ENCODE data around the gene RBM33.

The RBM33 gene

DNA sequence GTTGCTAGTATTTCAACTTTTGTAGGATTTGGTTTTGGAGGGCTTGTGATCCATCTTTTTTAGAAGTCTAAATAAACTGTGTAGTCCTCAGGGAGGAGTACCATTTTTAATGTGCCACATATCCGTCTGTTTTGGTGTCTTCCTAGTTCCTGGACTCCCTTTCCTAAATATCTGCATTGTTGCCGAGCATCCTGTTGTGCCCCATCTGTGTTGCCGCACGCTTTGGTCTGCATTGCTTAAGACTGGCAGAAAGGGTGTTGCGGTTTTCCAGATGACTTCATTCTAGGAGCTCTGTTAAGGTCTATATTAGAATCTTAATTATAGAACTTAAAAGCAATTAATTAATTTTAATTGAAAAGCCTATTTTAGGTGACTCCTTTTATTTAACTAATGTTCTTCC lies 49.4 kb downstream of the RBM33 start:
- no peak for DNase-seq

DNA sequence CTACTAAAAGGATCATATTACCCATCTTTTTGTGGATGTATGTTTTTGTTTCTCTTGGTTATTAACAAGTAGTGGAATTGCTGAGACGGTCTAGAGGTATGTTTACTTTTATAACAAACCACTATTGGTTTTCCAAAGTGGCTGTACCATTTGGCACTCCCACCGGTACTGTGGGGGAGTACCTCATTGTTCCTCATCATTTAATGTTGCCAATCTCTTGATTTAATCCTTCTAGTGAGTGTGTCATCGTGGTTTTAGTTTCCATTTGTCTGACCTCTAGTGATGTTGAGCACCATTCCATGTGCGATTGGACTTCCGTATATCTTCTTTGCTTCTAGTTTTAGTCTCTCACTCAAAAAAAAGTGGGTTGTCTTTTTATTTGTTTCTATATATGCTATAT lies 50.4 kb downstream of the RBM33 start:
- no peak for DNase-seq

- DNase-seq, result no peak
Observed at GRCh38 chr7:155696747-155697146, 52.3 kb downstream of the RBM33 start.

GRCh38 chr7:155698633-155699032 lies 54.2 kb downstream of the RBM33 start:
- no peak for DNase-seq

- DNase-seq, result no peak
Observed at GRCh38 chr7:155699180-155699579, 54.7 kb downstream of the RBM33 start.

DNA sequence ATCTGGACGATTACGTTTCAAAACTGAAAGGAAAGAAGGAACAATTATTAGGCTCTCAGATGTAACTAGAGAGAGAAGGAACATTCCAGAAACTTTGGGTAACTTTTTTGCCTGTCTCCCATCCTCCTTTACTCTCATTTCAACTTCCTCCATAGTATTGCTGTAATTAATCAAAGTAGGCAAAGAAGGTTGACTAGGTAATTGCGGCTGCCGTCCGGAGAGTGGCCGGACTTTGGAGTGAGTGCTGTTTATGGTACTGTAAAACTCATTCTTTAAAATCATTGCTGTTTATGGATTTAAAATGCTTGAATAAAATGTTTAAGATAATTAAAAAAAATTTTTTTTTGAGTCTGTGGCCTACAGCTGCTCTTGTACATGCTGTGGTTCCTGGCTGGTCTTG lies 56.4 kb downstream of the RBM33 start:
- DNase-seq, result no peak

DNA sequence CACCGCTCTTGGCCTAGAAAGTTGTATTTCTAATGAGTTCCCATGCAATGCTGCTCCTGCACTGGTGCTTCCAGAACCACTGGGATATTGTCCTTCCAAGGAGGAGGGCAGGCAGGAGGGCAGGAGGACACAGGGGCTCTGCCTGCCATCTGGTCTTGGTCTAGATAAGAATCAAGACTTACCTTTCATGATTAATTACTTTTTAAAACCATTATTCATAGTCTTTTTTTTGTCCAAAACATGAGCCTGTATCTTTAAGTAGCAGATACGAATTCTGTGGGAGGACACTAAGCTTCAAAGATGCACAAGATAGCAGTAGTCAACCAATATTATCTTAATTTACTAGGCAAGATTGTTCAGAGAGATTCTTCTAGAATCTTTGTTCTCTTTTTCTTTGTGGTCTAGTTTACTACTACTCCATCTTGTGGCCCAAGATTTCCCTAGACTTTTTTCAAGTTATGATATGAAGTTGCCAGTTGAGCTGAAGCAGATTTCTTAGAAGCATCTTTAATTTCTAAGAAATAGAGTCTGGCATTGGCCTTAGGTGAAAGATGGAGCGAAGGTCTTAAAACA lies 57.6 kb downstream of the RBM33 start:
- DNase-seq, result no peak

DNA sequence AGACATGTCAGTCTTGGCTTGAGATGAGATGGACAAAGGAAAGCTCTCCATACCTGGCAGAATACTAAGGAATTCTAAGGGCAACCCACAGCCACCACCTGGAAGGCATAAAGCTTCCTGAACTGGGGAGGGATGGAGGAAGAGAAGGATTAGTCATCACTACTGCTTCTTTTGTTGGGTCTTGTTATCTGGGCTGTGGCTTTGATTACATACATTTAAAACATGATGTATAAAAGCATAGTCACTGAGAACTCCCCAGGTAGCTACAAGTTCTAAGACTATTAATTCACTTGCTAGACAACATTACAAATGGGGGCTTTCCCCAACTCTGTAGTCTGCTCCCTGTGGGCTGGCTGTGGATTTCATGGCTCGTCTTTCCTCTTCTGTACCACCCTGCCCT lies 58.2 kb downstream of the RBM33 start:
- DNase-seq, result no peak

- no peak for DNase-seq
Observed at GRCh38 chr7:155705623-155706360, 61.3 kb downstream of the RBM33 start.

DNA sequence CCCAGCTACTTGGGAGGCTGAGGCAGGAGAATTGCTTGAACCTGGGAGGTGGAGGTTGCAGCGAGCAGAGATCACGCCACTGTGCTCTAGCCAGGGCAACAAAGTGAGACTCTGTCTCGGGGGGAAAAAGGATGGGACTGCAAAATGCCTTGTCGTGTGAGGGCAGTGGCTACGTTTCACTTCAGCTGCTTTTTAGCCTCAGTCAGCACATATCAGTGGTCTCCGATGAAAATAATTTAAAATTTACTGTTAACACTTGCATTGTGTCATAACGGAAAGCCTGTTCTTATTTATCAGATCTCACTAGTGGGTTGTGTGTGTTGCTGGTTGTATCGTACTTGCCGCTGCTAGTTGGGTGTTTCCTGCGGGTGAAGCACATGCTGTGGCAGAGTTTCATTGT lies 61.9 kb downstream of the RBM33 start:
- no peak for DNase-seq

- DNase-seq, result no peak
Observed at GRCh38 chr7:155709453-155709852, 65.0 kb downstream of the RBM33 start.

- DNase-seq, result no peak
Observed at GRCh38 chr7:155710031-155710430, 65.6 kb downstream of the RBM33 start.

GRCh38 chr7:155710530-155710929 lies 66.1 kb downstream of the RBM33 start:
- DNase-seq, result no peak

GRCh38 chr7:155711081-155711480 lies 66.6 kb downstream of the RBM33 start:
- DNase-seq, result no peak

DNA sequence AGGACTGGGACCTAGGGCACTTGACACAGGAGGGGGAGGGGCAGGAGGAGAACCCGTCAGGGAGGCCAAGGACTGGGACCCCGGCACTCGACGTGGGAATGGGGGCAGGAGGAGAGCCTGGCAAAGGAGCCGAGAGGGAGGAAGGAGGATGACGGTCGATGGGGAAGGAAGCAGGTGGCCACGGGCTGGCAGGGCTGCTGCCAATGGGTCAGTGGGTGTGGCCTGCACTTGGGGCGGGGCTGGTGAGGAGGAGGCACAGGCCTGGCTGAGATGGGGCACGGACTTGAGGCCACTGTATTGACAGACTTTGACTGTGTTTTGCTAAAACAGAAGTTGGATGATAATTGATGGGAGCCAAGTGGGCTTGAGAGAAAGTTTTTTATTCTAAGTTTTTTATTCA lies 68.9 kb downstream of the RBM33 start:
- no peak for DNase-seq

DNA sequence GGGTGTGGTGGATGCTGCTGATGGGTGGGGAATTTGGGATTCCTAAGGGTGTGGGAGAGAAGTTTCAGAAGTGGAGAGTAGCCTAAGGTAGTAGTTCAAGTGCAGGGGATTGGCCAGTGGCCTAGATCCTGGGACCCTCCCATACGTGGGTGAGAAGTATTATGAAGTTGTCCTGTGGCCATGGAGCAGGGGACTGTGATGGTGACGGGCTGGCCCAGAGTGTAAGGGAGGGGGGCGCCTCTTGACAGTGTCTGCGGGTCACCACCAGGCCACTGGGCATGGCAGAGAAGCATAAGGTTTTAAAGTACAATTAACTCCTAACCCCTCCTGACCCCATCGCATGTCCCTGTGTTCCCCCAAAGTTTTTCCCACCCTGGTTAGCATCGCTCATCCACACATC lies 70.2 kb downstream of the RBM33 start:
- DNase-seq, result no peak

GRCh38 chr7:155715111-155715805 lies 70.8 kb downstream of the RBM33 start:
- DNase-seq, result no peak

DNA sequence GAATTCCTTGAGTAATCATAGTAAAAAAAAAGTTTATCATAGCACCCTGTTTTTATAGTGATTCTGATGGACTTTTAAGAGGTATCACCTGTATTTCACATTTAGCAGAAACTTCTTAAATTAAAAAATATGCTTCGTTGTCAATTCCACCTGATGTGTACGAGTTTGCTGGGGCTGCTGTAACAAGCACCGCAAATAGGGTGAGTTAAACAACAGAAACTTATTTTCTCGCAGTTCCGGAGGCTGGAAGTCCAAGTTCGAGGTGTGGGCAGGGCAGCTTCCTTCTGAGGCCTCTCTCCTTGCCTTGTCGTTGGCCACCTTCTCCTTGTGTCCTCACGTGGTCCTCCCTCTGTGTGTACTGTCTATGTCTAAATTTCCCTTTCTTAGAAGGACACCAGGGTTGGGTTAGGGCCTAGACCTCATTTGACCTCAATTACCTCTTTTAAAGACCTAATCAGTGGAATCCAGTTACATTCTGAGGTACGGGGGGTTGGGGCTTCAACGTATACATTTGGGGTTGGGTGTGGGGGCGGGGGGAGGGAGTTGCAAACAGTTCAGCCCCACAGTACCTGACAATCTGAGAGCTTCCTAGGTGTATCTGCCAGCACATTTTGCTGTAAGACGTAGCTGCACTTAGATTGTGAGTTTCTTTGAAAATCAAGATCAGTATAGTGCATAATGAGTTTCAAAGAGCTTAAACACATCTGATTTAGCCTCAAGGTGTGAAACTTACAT lies 72.7 kb downstream of the RBM33 start:
- DNase-seq, result no peak

DNA sequence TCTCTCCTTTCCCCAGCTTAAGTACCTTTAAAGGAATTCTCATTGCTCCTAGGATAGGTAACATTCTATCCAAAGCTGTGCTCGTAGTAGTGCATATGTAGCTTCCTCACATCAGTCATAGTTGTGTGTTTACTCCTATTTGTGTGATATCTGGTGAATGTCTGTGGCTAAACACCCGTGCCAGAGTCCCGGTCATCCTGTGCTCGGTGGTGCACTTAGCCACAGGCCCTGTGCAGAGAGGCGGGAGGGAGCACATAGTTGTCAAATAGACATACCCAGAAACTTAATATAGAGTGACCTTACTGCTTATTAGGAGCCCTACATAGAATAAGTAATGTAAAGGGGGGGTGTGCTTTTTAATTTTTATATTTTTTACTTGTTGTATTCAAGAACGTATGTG lies 76.6 kb downstream of the RBM33 start:
- no peak for DNase-seq

- no peak for DNase-seq
Observed at GRCh38 chr7:155722118-155722517, 77.7 kb downstream of the RBM33 start.

- DNase-seq, result no peak
Observed at GRCh38 chr7:155722936-155723335, 78.5 kb downstream of the RBM33 start.

DNA sequence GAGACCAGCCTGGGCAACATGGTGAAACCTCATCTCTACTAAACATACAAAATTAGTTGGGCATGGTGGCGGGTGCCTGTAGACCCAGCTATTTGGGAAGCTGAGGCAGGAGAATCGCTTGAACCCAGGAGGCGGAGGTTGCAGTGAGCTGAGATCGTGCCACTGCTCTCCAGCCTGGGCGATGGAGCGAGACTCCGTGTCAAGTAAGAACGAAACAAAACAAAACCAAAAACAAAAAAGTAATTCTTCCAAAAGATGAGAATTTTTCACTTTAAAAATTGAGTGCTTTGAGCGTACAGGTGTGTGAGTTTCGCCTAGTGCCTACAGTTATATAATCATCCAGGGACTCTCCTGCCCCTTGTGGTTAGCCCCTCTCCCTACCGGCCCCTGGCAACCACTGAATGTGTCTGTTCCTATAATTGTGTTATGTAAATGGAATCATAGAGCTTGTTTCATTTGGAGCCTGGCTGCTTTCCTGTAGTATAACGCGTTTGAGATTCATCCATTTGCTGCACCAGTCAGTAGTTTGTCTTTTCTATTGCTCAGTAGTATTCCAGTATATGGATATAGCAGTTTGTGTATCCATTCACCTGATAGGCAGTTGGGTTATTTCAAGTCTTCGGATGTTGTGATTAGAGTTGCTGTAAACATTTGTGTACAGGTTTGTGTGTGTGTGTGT lies 80.0 kb downstream of the RBM33 start:
- DNase-seq, result no peak

GRCh38 chr7:155725006-155725355 lies 80.5 kb downstream of the RBM33 start:
- no peak for DNase-seq
